Measurements from ENCODE around the gene NUDT21.

GRCh38 chr16:56491657-56492261 is 40.6 kb upstream of the NUDT21 start:
- TF ChIP-seq, protein P1, sequence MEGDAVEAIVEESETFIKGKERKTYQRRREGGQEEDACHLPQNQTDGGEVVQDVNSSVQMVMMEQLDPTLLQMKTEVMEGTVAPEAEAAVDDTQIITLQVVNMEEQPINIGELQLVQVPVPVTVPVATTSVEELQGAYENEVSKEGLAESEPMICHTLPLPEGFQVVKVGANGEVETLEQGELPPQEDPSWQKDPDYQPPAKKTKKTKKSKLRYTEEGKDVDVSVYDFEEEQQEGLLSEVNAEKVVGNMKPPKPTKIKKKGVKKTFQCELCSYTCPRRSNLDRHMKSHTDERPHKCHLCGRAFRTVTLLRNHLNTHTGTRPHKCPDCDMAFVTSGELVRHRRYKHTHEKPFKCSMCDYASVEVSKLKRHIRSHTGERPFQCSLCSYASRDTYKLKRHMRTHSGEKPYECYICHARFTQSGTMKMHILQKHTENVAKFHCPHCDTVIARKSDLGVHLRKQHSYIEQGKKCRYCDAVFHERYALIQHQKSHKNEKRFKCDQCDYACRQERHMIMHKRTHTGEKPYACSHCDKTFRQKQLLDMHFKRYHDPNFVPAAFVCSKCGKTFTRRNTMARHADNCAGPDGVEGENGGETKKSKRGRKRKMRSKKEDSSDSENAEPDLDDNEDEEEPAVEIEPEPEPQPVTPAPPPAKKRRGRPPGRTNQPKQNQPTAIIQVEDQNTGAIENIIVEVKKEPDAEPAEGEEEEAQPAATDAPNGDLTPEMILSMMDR (IDR thresholded peaks at IDR 0.05), result no peak
- TF ChIP-seq POLR2A (IDR thresholded peaks at IDR 0.05), result no peak
